Endothelial cell of hepatic sinusoid (primary cell): ENCODE data around the gene GIPC2.
"Not testable (repeated sequence)": the region's sequence is repeated elsewhere in the genome, so short reads cannot be mapped to it uniquely, and the experiment has no call there.

Source experiments
- in situ Hi-C: cut with HindIII; loops from 2 replicates; pipeline ENCODE4 v1.10.0; 2017; ENCODE audit warnings: low sequenced_read_pairs

GIPC2 gene

GRCh38 chr1:78091886-78092285 lies 46.1 kb downstream of the GIPC2 start:
- in situ Hi-C loops: no loop called here

- in situ Hi-C loops: no loop called here
Measured at GRCh38 chr1:78092643-78093042, 46.9 kb downstream of the GIPC2 start.

GRCh38 chr1:78093560-78093959 lies 47.8 kb downstream of the GIPC2 start:
- in situ Hi-C loops: no loop called here

GRCh38 chr1:78094639-78095038 lies 48.9 kb downstream of the GIPC2 start:
- in situ Hi-C loops: no loop called here

- in situ Hi-C loops: no loop called here
Measured at GRCh38 chr1:78095593-78095992, 49.8 kb downstream of the GIPC2 start.

GRCh38 chr1:78096017-78096416 lies 50.3 kb downstream of the GIPC2 start:
- in situ Hi-C loops: no loop called here

GRCh38 chr1:78096976-78097375 lies 51.2 kb downstream of the GIPC2 start:
- in situ Hi-C loops: no loop called here

- in situ Hi-C loops: no loop called here
Measured at GRCh38 chr1:78101051-78101450, 55.3 kb downstream of the GIPC2 start.

GRCh38 chr1:78101514-78101913 lies 55.7 kb downstream of the GIPC2 start:
- in situ Hi-C loops: no loop called here

GRCh38 chr1:78102082-78102481 lies 56.3 kb downstream of the GIPC2 start:
- in situ Hi-C loops: no loop called here

GRCh38 chr1:78102916-78103315 lies 57.1 kb downstream of the GIPC2 start:
- in situ Hi-C loops: no loop called here

- in situ Hi-C loops: no loop called here
Measured at GRCh38 chr1:78104322-78104721, 58.6 kb downstream of the GIPC2 start.

- in situ Hi-C loops: loop anchor here (5.0 kb wide), 1 partner anchor 112 kb away; no protein-coding TSS in a partner anchor
Measured at GRCh38 chr1:78109659-78110058, 63.9 kb downstream of the GIPC2 start.

GRCh38 chr1:78113156-78113916 lies 67.6 kb downstream of the GIPC2 start:
- in situ Hi-C loops: no loop called here

GRCh38 chr1:78114034-78114956 lies 68.5 kb downstream of the GIPC2 start:
- in situ Hi-C loops: no loop called here

- in situ Hi-C loops: not testable (repeated sequence)
Measured at GRCh38 chr1:78120485-78120884, 74.7 kb downstream of the GIPC2 start.

GRCh38 chr1:78121710-78122109 lies 75.9 kb downstream of the GIPC2 start:
- in situ Hi-C loops: no loop called here

GRCh38 chr1:78122389-78122788 lies 76.6 kb downstream of the GIPC2 start:
- in situ Hi-C loops: no loop called here

- in situ Hi-C loops: no loop called here
Measured at GRCh38 chr1:78126506-78126905, 80.7 kb downstream of the GIPC2 start.

GRCh38 chr1:78132174-78132947 lies 86.6 kb downstream of the GIPC2 start:
- in situ Hi-C loops: no loop called here

- in situ Hi-C loops: no loop called here
Measured at GRCh38 chr1:78132948-78133322, 87.2 kb downstream of the GIPC2 start.
